HepG2 (cell line): ENCODE data around the gene CEACAM18. TPM values are rescaled to one million over a fixed set of nuclear protein-coding genes. Genes with fewer than 3 reads are reported as not detected.

ENCODE experiments used
- ATAC-seq: fragments of 200-7000 bp; cut with Tn5 transposase; 3 replicates; pipeline ENCODE4 v1.9.1; 2020; ENCODE audit warnings: mild to moderate bottlenecking, moderate library complexity
- BruUV-seq: library from RNA; stranded (reverse); fragments of 400-500 nt; replicated peaks from 2 replicates; lab custom pipeline; 2021; lab: Mats Ljungman, UMichigan
- CTCF ChIA-PET: fragments of 300-600 bp; formaldehyde crosslinking; extraction: SDS; loops from one replicate; lab custom pipeline; 2021; ENCODE audit warnings: low total read pairs, inconsistent platforms, low intra/inter-chr PET ratio; lab: Yijun Ruan, JAX
- POLR2A ChIA-PET: fragments of 350-600 bp; sonication (Branson Sonifier 250); formaldehyde crosslinking; loops from one replicate; lab custom pipeline; 2020; ENCODE audit warnings: antibody characterized with exemption, inconsistent platforms; lab: Yijun Ruan, JAX
- DNase-seq: peaks from one replicate; pipeline ENCODE4 v3.0.0-alpha.2; 2015; ENCODE audit warnings: low spot score
- FAIRE-seq: peaks from 3 replicates; lab custom pipeline; 2011; peaks lifted over from hg19 to GRCh38; lab: Jason Lieb, UNC
- H2AFZ ChIP-seq: one replicate; pipeline ENCODE4 v1.6.1; 2011; ENCODE audit warnings: low read length, inconsistent platforms
- H3K27ac ChIP-seq: fragments of 300-600 bp; 3 replicates; pipeline ENCODE4 v1.8.0; 2011; ENCODE audit warnings: mixed run types, mild to moderate bottlenecking, mixed read lengths, low read length, inconsistent platforms; ENCODE audit not compliant: insufficient read depth; ENCODE audit errors: extremely low read length
- H3K27me3 ChIP-seq, 2 experiments: fragments of 200-600 bp in 1 of 2; 2 replicates in 1 of 2; 3 replicates in 1 of 2; pipeline versions ENCODE4 v1.6.0 to v1.8.0; 2011; ENCODE audit warnings: low read length in 2 of 2, mild to moderate bottlenecking in 2 of 2, moderate library complexity in 2 of 2, inconsistent platforms in 1 of 2; ENCODE audit not compliant: insufficient read depth in 2 of 2, control insufficient read depth in 1 of 2
- H3K36me3 ChIP-seq, 2 experiments: fragments of 200-600 bp in 1 of 2; replicated peaks in 1 of 2; 2 replicates in 1 of 2; 3 replicates in 1 of 2; pipeline versions ENCODE4 v1.5.1 to v1.8.0; 2011; ENCODE audit warnings: low read length in 2 of 2, inconsistent platforms in 1 of 2; ENCODE audit not compliant: insufficient read depth in 2 of 2, control insufficient read depth in 1 of 2
- H3K4me1 ChIP-seq: 2 replicates; pipeline ENCODE4 v1.5.1; 2012; ENCODE audit warnings: low read length, inconsistent platforms; ENCODE audit not compliant: insufficient read depth
- H3K4me2 ChIP-seq: 2 replicates; pipeline ENCODE4 v1.6.0; 2011; ENCODE audit warnings: low read depth, low read length, inconsistent platforms
- H3K4me3 ChIP-seq, 3 experiments: fragments of 200-600 bp in 1 of 3; sonication (generic), shearing (Covaris generic) in 1 of 3; replicated peaks in 1 of 3; 2 replicates each; pipeline ENCODE4 v1.5.1; 2011 to 2016; ENCODE audit warnings: low read length in 3 of 3, inconsistent platforms in 2 of 3, low read depth in 2 of 3, mild to moderate bottlenecking in 2 of 3, control low read depth in 1 of 3, mixed read lengths in 1 of 3; ENCODE audit not compliant: insufficient read depth in 1 of 3
- H3K79me2 ChIP-seq: one replicate; pipeline ENCODE4 v1.6.1; 2011; ENCODE audit warnings: low read length, inconsistent platforms; ENCODE audit not compliant: insufficient read depth
- H3K9ac ChIP-seq: 2 replicates; pipeline ENCODE4 v1.6.0; 2011; ENCODE audit warnings: mild to moderate bottlenecking, low read depth, low read length, inconsistent platforms; ENCODE audit not compliant: insufficient read depth
- H3K9me3 ChIP-seq: 2 replicates; pipeline ENCODE4 v1.5.1; 2012; ENCODE audit warnings: mild to moderate bottlenecking, low read length
- H4K20me1 ChIP-seq: 2 replicates; pipeline ENCODE4 v1.6.0; 2011; ENCODE audit warnings: inconsistent platforms, mild to moderate bottlenecking, low read length, moderate library complexity; ENCODE audit not compliant: insufficient read depth
- CBX1 ChIP-seq: IDR thresholded peaks from one replicate; pipeline ENCODE4 v1.6.1; 2016; ENCODE audit warnings: antibody characterized with exemption, low read depth
- CREM ChIP-seq, 2 experiments: sonication (generic) in 1 of 2; formaldehyde crosslinking in 1 of 2; IDR thresholded peaks; 2 replicates each; pipeline versions ENCODE4 v1.4.0 to v1.6.1; 2016 to 2020; ENCODE audit warnings: antibody characterized with exemption in 1 of 2, mild to moderate bottlenecking in 1 of 2, missing genetic modification reagents in 1 of 2
- EED ChIP-seq: sonication (generic); formaldehyde crosslinking; IDR thresholded peaks from 2 replicates; pipeline ENCODE4 v1.5.0; 2020; ENCODE audit warnings: mild to moderate bottlenecking, missing genetic modification reagents
- ELF1 ChIP-seq: sonication (generic); formaldehyde crosslinking; IDR thresholded peaks from 2 replicates; pipeline ENCODE4 v1.4.0; 2020; ENCODE audit warnings: missing genetic modification reagents
- ELF3 ChIP-seq: IDR thresholded peaks from 2 replicates; pipeline ENCODE4 v1.6.1; 2016; ENCODE audit warnings: missing genetic modification reagents, missing compliant biosample characterization
- GABPA ChIP-seq, 2 experiments: IDR thresholded peaks; 2 replicates each; pipeline ENCODE4 v1.6.1; 2011 to 2016; ENCODE audit warnings: low read depth in 2 of 2, low read length in 1 of 2, missing biosample characterization in 1 of 2, missing genetic modification characterization in 1 of 2
- HCFC1 ChIP-seq: fragments of 150-350 bp; IDR thresholded peaks from 2 replicates; pipeline ENCODE4 v1.6.1; 2014; ENCODE audit warnings: low read depth, low read length
- HOXD1 ChIP-seq: sonication (generic); formaldehyde crosslinking; IDR thresholded peaks from 2 replicates; pipeline ENCODE4 v1.5.0; 2020; ENCODE audit warnings: missing genetic modification reagents
- KAT8 ChIP-seq: IDR thresholded peaks from 2 replicates; pipeline ENCODE4 v1.6.1; 2016; ENCODE audit warnings: missing genetic modification reagents, missing compliant biosample characterization
- MIER3 ChIP-seq: IDR thresholded peaks from 2 replicates; pipeline ENCODE4 v1.6.1; 2016; ENCODE audit warnings: missing compliant biosample characterization, borderline replicate concordance
- NFRKB ChIP-seq: fragments of 450-650 bp; IDR thresholded peaks from 2 replicates; pipeline ENCODE4 v1.6.1; 2017
- SAFB2 ChIP-seq: sonication (generic); formaldehyde crosslinking; IDR thresholded peaks from 2 replicates; pipeline ENCODE4 v1.5.1; 2020; ENCODE audit warnings: missing genetic modification reagents, low read depth, mild to moderate bottlenecking, borderline replicate concordance
- SAP130 ChIP-seq: IDR thresholded peaks from 2 replicates; pipeline ENCODE4 v1.6.1; 2016; ENCODE audit warnings: low read depth
- SETDB1 ChIP-seq: sonication (generic); formaldehyde crosslinking; IDR thresholded peaks from 2 replicates; pipeline ENCODE4 v1.5.1; 2020; ENCODE audit warnings: missing genetic modification reagents, mild to moderate bottlenecking, borderline replicate concordance
- SUZ12 ChIP-seq: fragments of 150-350 bp; IDR thresholded peaks from 2 replicates; pipeline ENCODE4 v1.6.1; 2014; ENCODE audit warnings: low read depth, low read length
- TFE3 ChIP-seq: IDR thresholded peaks from 2 replicates; pipeline ENCODE4 v1.6.1; 2016
- THAP11 ChIP-seq: IDR thresholded peaks from 2 replicates; pipeline ENCODE4 v1.6.1; 2016; ENCODE audit warnings: missing biosample characterization, missing genetic modification reagents
- ZFX ChIP-seq: sonication (generic); formaldehyde crosslinking; IDR thresholded peaks from 2 replicates; pipeline ENCODE4 v1.4.0; 2020; ENCODE audit warnings: mild to moderate bottlenecking, low read depth, missing genetic modification reagents, moderate library complexity
- ZFY ChIP-seq: sonication (generic); formaldehyde crosslinking; IDR thresholded peaks from 2 replicates; pipeline ENCODE4 v1.4.0; 2020; ENCODE audit warnings: missing genetic modification reagents
- ZNF143 ChIP-seq: sonication (generic); formaldehyde crosslinking; IDR thresholded peaks from 2 replicates; pipeline ENCODE4 v1.4.0; 2020; ENCODE audit warnings: missing genetic modification reagents
- ZNF205 ChIP-seq: IDR thresholded peaks from 2 replicates; pipeline ENCODE4 v1.6.1; 2018; ENCODE audit warnings: missing biosample characterization, missing genetic modification reagents
- ZNF33A ChIP-seq: sonication (generic); formaldehyde crosslinking; IDR thresholded peaks from 2 replicates; pipeline ENCODE4 v1.5.1; 2020; ENCODE audit warnings: missing genetic modification reagents, mild to moderate bottlenecking, moderate library complexity, borderline replicate concordance
- WGBS: methylation state at CpG from one replicate; pipeline ENCODE4 v1.1.6; 2017; ENCODE audit warnings: low lambda C conversion rate; 5-methylcytosine and 5-hydroxymethylcytosine counted together
- in situ Hi-C: cut with HindIII; loops from 2 replicates; pipeline ENCODE4 v1.10.0; 2017; ENCODE audit warnings: low pct_unique_long_range_greater_than_20kb; ENCODE audit not compliant: extremely low pct_ligation_motif_present
- intact Hi-C: fragments of 100-400 bp; cut with micrococcal nuclease; formaldehyde crosslinking; loops from one replicate; pipeline ENCODE4 v1.10.0; 2022; ENCODE audit not compliant: unreplicated experiment
- polyA plus RNA-seq, 8 experiments: library from polyadenylated mRNA; depleted of rRNA in 3 of 8; stranded (reverse) in 7 of 8; unstranded in 1 of 8; fragments of >200 nt; fragmentation: Illumina TruSeq in 4 of 8; extraction: Trizol in 4 of 8; gene quantifications; 2 replicates each; pipeline versions ENCODE4 v1.2.1 to v1.2.3, GENCODE V29; 2011 to 2016; ENCODE audit warnings: low read depth in 4 of 8, missing spikeins in 1 of 8, mixed read lengths in 1 of 8; ENCODE audit not compliant: insufficient read depth in 1 of 8
- total RNA-seq, 5 experiments: library from RNA; depleted of rRNA; stranded (reverse); fragments of >200 nt; fragmentation: Illumina TruSeq; extraction: Trizol; gene quantifications; 2 replicates each; pipeline ENCODE4 v1.2.3, GENCODE V29; 2016; ENCODE audit warnings: low read depth in 1 of 5
- TF ChIP-seq, protein P1 (sequence below): sonication (generic); formaldehyde crosslinking; IDR thresholded peaks from 2 replicates; pipeline ENCODE4 v1.5.0; 2020; ENCODE audit warnings: mild to moderate bottlenecking, missing genetic modification reagents, borderline replicate concordance

CEACAM18 gene
- total and polyA plus RNA-seq, 2 of the 13 experiments (the other 11 are each of a cell fraction or from before 2014, with no cell fraction given), result not detected

DNA sequence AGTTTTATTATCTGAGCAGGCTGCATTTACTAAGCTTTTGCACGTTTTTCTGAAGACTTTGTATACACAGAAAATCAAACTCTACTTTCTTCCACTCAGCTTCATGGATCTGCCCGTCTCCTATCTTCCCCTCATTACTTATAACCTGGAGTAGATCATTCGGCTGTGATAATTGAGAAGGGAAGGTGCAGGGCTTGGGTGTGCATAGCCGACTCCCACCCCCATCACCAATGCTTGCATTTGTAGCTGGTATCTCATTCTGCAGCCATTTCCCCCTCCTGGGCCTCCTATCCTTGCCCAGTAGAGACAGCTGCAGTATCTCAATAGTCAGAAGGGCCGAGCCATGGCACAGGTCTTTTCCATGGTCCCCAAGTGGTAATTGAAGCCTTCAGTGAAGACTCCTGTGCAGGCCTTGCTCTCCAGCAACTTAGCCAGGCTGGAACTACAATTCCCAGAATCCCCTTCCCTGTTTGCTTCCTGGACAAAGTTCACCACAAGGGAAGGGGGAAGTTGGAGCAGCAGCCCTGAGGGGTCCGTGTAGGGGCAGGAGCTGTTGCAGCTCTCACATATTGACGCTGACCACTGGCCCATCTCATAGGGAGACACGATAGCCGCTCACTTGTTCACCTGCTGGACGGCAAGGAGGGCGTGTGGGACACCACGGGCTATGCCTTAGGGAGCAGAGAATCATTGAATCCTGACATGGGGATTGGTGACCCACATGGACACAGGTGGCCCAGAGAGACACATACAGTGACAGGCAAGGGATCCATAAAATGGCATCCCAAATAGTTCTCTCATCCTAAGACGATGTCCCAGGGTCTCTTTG lies 18.0 kb upstream of the CEACAM18 start:
- peak overlapping the region in 2 of 3 experiments; percentile 39 to 57; a peak in 4 of 6 replicates for H3K4me3 ChIP-seq
- H3K4me1 ChIP-seq, result peaks cover 18% of the 10 kb centered on the region; the same call in 1 of the 2 replicates
- H3K27ac ChIP-seq, result no peak overlapping the region
- H3K27me3 ChIP-seq, result peaks cover 8 to 46% of the 10 kb centered on the region in 2 experiments; a peak in 4 of 5 replicates
- ChIA-PET CTCF (no interaction called here), POLR2A (no interaction called here)
- ATAC-seq (peak; percentile 34; the same call in 2 of the 3 replicates), DNase-seq (peak; percentile 21), FAIRE-seq (no peak)
- H4K20me1 ChIP-seq, result no peaks in the 10 kb centered on the region
- H3K79me2 ChIP-seq, result no peaks in the 10 kb centered on the region
- in situ Hi-C loops (no loop called here), intact Hi-C loops (no loop called here)
- BruUV-seq, result no TSS peak
- H3K9me3 ChIP-seq, result no peaks in the 10 kb centered on the region
- WGBS, result 22% methylated on average over 12 of the region's 13 CpGs
- H3K4me2 ChIP-seq, result peak overlapping the region; percentile 55
- no peaks in the 10 kb centered on the region for H3K36me3 ChIP-seq
- H3K9ac ChIP-seq, result no peak overlapping the region
- H2AFZ ChIP-seq, result no peak overlapping the region
- TF ChIP-seq KAT8 (CRISPR knock-in tag), result peak; percentile 55; the same call in 1 of the 2 replicates
- peak; percentile 82 for TF ChIP-seq GABPA (IDR thresholded peaks at IDR 0.05; ENCODE audit: low read depth, low read length)
- TF ChIP-seq GABPA (CRISPR knock-in tag; IDR thresholded peaks at IDR 0.05; ENCODE audit: low read depth), result peak; percentile 94
- TF ChIP-seq SAFB2, result no peak
- peak; percentile 30 for TF ChIP-seq CBX1
- no peak for TF ChIP-seq TFE3 (CRISPR knock-in tag)
- TF ChIP-seq SAP130 (CRISPR knock-in tag), result peak; percentile 13; the same call in 1 of the 2 replicates
- TF ChIP-seq ZNF205 (CRISPR knock-in tag), result no peak
- peak; percentile 99 for TF ChIP-seq THAP11 (CRISPR knock-in tag)
- no peak for TF ChIP-seq HOXD1 (CRISPR knock-in tag)
- no peak for TF ChIP-seq NFRKB
- TF ChIP-seq, protein P1, sequence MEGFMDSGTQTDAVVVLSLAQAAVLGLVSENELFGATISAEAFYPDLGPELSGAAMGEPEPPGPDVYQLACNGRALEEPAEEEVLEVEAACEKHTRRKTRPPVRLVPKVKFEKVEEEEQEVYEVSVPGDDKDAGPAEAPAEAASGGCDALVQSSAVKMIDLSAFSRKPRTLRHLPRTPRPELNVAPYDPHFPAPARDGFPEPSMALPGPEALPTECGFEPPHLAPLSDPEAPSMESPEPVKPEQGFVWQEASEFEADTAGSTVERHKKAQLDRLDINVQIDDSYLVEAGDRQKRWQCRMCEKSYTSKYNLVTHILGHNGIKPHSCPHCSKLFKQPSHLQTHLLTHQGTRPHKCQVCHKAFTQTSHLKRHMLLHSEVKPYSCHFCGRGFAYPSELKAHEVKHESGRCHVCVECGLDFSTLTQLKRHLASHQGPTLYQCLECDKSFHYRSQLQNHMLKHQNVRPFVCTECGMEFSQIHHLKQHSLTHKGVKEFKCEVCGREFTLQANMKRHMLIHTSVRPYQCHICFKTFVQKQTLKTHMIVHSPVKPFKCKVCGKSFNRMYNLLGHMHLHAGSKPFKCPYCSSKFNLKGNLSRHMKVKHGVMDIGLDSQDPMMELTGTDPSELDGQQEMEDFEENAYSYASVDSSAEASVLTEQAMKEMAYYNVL (CRISPR knock-in tag), result no peak
- peak; percentile 74 for TF ChIP-seq HCFC1
- TF ChIP-seq ELF1, result peak; percentile 83
- TF ChIP-seq ZNF143, result peak; percentile 91
- 0 out of 2 replicates have a peak, but pooled peaks have one; percentile 38 for TF ChIP-seq CREM (IDR thresholded peaks at IDR 0.05)
- TF ChIP-seq CREM (CRISPR knock-in tag; IDR thresholded peaks at IDR 0.05), result no peak
- no peak for TF ChIP-seq MIER3 (CRISPR knock-in tag)
- peak; percentile 19; the same call in 1 of the 2 replicates for TF ChIP-seq ZFY (CRISPR knock-in tag)
- TF ChIP-seq ZNF33A (CRISPR knock-in tag), result no peak
- no peak for TF ChIP-seq EED (CRISPR knock-in tag)
- peak; percentile 22; the same call in 1 of the 2 replicates for TF ChIP-seq ZFX (CRISPR knock-in tag)
- 0 out of 2 replicates have a peak, but pooled peaks have one; percentile 39 for TF ChIP-seq ELF3 (CRISPR knock-in tag)
- 0 out of 2 replicates have a peak, but pooled peaks have one; percentile 46 for TF ChIP-seq SETDB1 (CRISPR knock-in tag)
- peak; percentile 38; the same call in 1 of the 2 replicates for TF ChIP-seq SUZ12
